Breast epithelium (tissue), 4 donors: ENCODE data around the gene KCNH2. TPM values are rescaled to one million over a fixed set of nuclear protein-coding genes. Genes with fewer than 3 reads are reported as not detected.

Source experiments
- DNase-seq, 2 donors: peaks; one replicate each; pipeline ENCODE4 v3.0.0-alpha.2; 2019; ENCODE audit warnings: low spot score in 2 of 2
- H3K27ac ChIP-seq, 2 donors: fragments of 200-600 bp; sonication (generic) in 1 of 2; one replicate each; pipeline ENCODE4 v1.5.1; 2016 to 2019; ENCODE audit warnings: mild to moderate bottlenecking in 1 of 2
- H3K27me3 ChIP-seq, 2 donors: fragments of 200-600 bp; sonication (generic) in 1 of 2; one replicate each; pipeline versions ENCODE4 v1.5.1 to v1.6.0; 2017 to 2019; ENCODE audit warnings: control low read depth in 1 of 2, mild to moderate bottlenecking in 1 of 2
- H3K36me3 ChIP-seq: fragments of 200-600 bp; one replicate; pipeline ENCODE4 v1.5.1; 2019
- H3K4me1 ChIP-seq, 2 donors: fragments of 200-600 bp; sonication (generic); one replicate each; pipeline ENCODE4 v1.5.1; 2016 to 2019; ENCODE audit warnings: control low read depth in 1 of 2
- H3K4me3 ChIP-seq, 3 donors: fragments of 200-600 bp; sonication (generic); 1 replicate in 2 of 3; 2 replicates in 1 of 3; pipeline ENCODE4 v1.5.1; 2016 to 2019; ENCODE audit warnings: mild to moderate bottlenecking in 3 of 3, moderate library complexity in 2 of 3
- H3K9me3 ChIP-seq, 2 donors: fragments of 200-600 bp; sonication (generic) in 1 of 2; one replicate each; pipeline ENCODE4 v1.5.1; 2016 to 2019; ENCODE audit warnings: control low read depth in 1 of 2
- CTCF ChIP-seq, 3 donors: fragments of 450-650 bp; IDR thresholded peaks; one replicate each; pipeline ENCODE4 v1.5.1; 2016 to 2017; ENCODE audit warnings: antibody characterized with exemption in 3 of 3, mild to moderate bottlenecking in 3 of 3, moderate library complexity in 3 of 3
- POLR2A ChIP-seq: fragments of 450-650 bp; IDR thresholded peaks from one replicate; pipeline ENCODE4 v1.6.1; 2016; ENCODE audit warnings: antibody characterized with exemption, mild to moderate bottlenecking, moderate library complexity
- POLR2AphosphoS5 ChIP-seq, 3 donors: sonication (generic); formaldehyde crosslinking; IDR thresholded peaks; one replicate each; pipeline ENCODE4 v1.6.1; 2017; ENCODE audit warnings: antibody characterized with exemption in 3 of 3
- intact Hi-C: fragments of 100-400 bp; cut with DNase I; formaldehyde crosslinking; loops from one replicate; pipeline ENCODE4 v1.15.1; 2023; ENCODE audit warnings: low total_unique reads
- total RNA-seq, 3 donors: library from RNA; depleted of rRNA; stranded (reverse); fragments of >200 nt; gene quantifications; one replicate each; pipeline ENCODE4 v1.1.0, GENCODE V29; 2016

The KCNH2 gene
- total RNA-seq, 3 donors from 2014 or later: under 0.01 to 0.29 (median 0.16) TPM

DNA sequence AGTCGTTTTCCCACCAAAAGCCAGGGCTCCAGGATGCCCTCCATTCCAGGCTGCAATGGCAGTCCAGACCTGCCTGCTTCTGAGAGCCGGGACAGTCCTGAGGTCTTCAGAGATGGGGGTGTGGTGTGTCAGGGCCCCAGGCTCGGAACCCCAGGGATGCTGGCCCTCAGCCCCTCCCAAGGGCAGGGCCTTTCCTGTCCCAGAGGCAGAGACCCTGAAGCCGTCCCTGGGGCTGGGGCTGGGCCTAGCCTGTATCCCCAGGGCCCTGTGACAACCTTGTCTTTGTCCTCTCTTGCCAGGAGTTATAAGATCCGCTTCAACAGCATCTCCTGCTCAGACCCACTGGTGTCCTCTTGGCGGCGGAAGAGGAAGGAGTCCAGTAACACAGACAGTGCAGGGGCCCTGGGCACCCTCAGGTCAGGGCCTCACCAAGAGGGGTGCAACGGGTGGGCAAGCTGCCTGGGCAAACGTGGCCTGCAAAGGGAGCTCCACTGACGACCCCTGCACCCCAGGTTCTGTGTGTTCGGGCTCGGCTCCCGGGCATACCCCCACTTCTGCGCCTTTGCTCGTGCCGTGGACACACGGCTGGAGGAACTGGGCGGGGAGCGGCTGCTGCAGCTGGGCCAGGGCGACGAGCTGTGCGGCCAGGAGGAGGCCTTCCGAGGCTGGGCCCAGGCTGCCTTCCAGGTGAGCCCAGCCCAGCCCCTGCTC, 28.6 kb upstream of the KCNH2 start:
- Histone ChIP-seq H3K27ac (no peak overlapping the region), H3K4me1 (no peaks in the 10 kb centered on the region), H3K4me3 (no peak overlapping the region), H3K36me3 (no peaks in the 10 kb centered on the region), H3K9me3 (no peaks in the 10 kb centered on the region), H3K27me3 (peaks cover 0 to 18% of the 10 kb centered on the region in 2 donors)
- intact Hi-C loops: no loop called here
- DNase-seq: no peak
- TF ChIP-seq CTCF (IDR thresholded peaks at IDR 0.05): no peak
- no peak for TF ChIP-seq POLR2A
- no peak for TF ChIP-seq POLR2AphosphoS5 (IDR thresholded peaks at IDR 0.05)

DNA sequence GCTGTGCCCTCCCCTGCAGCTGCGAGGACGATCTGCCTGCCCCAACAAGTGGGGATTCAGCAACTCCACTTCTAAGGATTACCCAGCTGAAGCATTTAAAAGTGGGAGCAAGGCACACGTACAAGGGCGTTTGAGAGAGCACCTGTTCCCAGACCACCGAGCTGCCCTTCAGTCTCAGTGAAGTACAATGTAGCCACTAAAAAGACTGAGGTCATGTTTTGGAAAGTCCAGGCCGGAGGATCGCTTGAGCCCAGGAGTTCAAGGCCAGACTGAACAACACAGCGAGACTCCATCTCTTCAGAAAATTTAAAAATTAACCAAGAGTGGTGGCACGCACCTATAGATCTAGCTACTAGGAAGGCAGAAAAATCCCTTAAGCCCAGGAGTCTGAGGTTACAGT, 27.4 kb upstream of the KCNH2 start:
- DNase-seq: no peak
- Histone ChIP-seq H3K9me3 (no peaks in the 10 kb centered on the region), H3K4me1 (no peaks in the 10 kb centered on the region), H3K4me3 (no peak overlapping the region), H3K27me3 (peaks cover 0 to 18% of the 10 kb centered on the region in 2 donors), H3K36me3 (no peaks in the 10 kb centered on the region), H3K27ac (no peak overlapping the region)
- intact Hi-C loops: no loop called here
- TF ChIP-seq POLR2A: no peak
- no peak for TF ChIP-seq POLR2AphosphoS5 (IDR thresholded peaks at IDR 0.05)
- TF ChIP-seq CTCF (IDR thresholded peaks at IDR 0.05): no peak

DNA sequence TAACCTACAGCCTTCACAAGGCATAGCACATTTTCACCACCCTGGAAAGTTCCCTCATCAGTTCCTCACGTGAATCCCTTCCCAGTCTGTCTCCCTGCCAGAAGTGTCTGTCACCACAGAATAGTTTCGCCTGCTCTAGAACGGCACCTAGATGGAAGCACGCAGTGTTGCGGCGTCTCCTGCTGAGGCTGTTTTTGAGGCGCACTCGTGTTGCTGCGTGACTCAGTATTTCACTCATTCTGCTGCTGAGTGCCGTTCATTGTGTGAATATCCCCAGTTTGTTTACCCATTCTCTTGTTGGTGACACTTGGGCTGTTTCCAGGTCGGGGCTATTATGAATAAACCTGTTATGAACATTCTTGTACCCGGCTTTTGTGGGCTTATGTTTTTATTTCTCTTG, 25.5 kb upstream of the KCNH2 start:
- DNase-seq: no peak
- Histone ChIP-seq H3K4me1 (no peaks in the 10 kb centered on the region), H3K4me3 (no peak overlapping the region), H3K27me3 (peaks cover 0 to 2% of the 10 kb centered on the region in 2 donors), H3K36me3 (no peaks in the 10 kb centered on the region), H3K9me3 (no peaks in the 10 kb centered on the region), H3K27ac (no peak overlapping the region)
- intact Hi-C loops: no loop called here
- TF ChIP-seq CTCF (IDR thresholded peaks at IDR 0.05) (no peak), POLR2AphosphoS5 (IDR thresholded peaks at IDR 0.05) (no peak), POLR2A (no peak)

- intact Hi-C loops: no loop called here
- H3K27ac ChIP-seq: no peak overlapping the region
- H3K9me3 ChIP-seq: no peaks in the 10 kb centered on the region
- no peak overlapping the region for H3K4me3 ChIP-seq
- no peaks in the 10 kb centered on the region for H3K4me1 ChIP-seq
- DNase-seq: no peak
- TF ChIP-seq POLR2AphosphoS5 (IDR thresholded peaks at IDR 0.05): no peak
- TF ChIP-seq POLR2A: no peak
- no peak for TF ChIP-seq CTCF (IDR thresholded peaks at IDR 0.05)
- H3K36me3 ChIP-seq: no peaks in the 10 kb centered on the region
- H3K27me3 ChIP-seq: peaks cover 0 to 12% of the 10 kb centered on the region in 2 donors
Observed at GRCh38 chr7:151001546-151001945, 23.4 kb upstream of the KCNH2 start.

DNA sequence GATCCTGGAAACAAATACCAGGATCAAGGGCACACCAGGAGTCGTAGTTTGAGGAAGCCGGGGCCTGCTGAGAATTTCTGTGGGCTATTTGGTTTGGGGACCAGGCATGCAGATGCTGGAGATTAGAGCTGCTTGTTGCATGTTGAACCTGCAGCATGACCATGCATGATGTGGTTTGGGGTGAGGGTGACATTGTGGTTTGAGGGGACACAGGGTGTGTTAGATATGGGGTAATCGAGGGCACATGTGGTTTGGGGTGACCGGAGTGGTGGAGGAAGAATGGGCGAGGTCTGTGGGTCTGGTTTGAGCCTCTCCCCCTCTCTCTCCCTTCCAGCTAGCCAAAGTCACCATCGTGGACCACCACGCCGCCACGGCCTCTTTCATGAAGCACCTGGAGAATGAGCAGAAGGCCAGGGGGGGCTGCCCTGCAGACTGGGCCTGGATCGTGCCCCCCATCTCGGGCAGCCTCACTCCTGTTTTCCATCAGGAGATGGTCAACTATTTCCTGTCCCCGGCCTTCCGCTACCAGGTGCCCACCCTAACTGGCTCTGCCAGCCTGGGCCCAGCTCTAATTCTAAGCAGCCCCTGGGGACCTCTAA, 22.9 kb upstream of the KCNH2 start:
- TF ChIP-seq POLR2A: no peak
- TF ChIP-seq CTCF (IDR thresholded peaks at IDR 0.05): no peak
- TF ChIP-seq POLR2AphosphoS5 (IDR thresholded peaks at IDR 0.05): no peak
- Histone ChIP-seq H3K36me3 (no peaks in the 10 kb centered on the region), H3K4me1 (no peaks in the 10 kb centered on the region), H3K4me3 (no peak overlapping the region), H3K27ac (no peak overlapping the region), H3K27me3 (peaks cover 0 to 12% of the 10 kb centered on the region in 2 donors), H3K9me3 (no peaks in the 10 kb centered on the region)
- DNase-seq: no peak
- intact Hi-C loops: no loop called here
